HepG2 (cell line): Measurements from ENCODE around the gene VEGFB. TPM values are rescaled to one million over a fixed set of nuclear protein-coding genes. Genes with fewer than 3 reads are reported as not detected.

Source experiments
- AGO1 ChIP-seq: fragments of 200-400 bp; formaldehyde crosslinking; IDR thresholded peaks from 2 replicates; pipeline ENCODE4 v1.6.1; 2017; ENCODE audit warnings: mild to moderate bottlenecking, low read depth, low read length, moderate library complexity; ENCODE audit not compliant: poor library complexity, severe bottlenecking
- ARNTL ChIP-seq: sonication (generic); formaldehyde crosslinking; IDR thresholded peaks from 2 replicates; pipeline ENCODE4 v1.4.0; 2020; ENCODE audit warnings: mild to moderate bottlenecking, missing genetic modification reagents
- BHLHE40 ChIP-seq: IDR thresholded peaks from 2 replicates; pipeline ENCODE4 v1.6.1; 2011; ENCODE audit warnings: low read length, improper control_type of control experiment
- BRCA1 ChIP-seq: sonication (generic); formaldehyde crosslinking; IDR thresholded peaks from 2 replicates; pipeline ENCODE4 v1.4.0; 2020; ENCODE audit warnings: missing genetic modification reagents
- CERS6 ChIP-seq: sonication (generic); formaldehyde crosslinking; IDR thresholded peaks from 2 replicates; pipeline ENCODE4 v1.5.0; 2020; ENCODE audit warnings: missing genetic modification reagents
- ELF1 ChIP-seq: sonication (generic); formaldehyde crosslinking; IDR thresholded peaks from 2 replicates; pipeline ENCODE4 v1.4.0; 2020; ENCODE audit warnings: missing genetic modification reagents
- FOXK1 ChIP-seq: sonication (generic); formaldehyde crosslinking; IDR thresholded peaks from 2 replicates; pipeline ENCODE4 v1.4.0; 2020; ENCODE audit warnings: low read depth, missing genetic modification reagents, borderline replicate concordance
- HOXA7 ChIP-seq: sonication (generic); formaldehyde crosslinking; IDR thresholded peaks from 2 replicates; pipeline ENCODE4 v1.8.1; 2022; ENCODE audit warnings: mild to moderate bottlenecking, missing genetic modification reagents, moderate library complexity
- ISX ChIP-seq: sonication (generic); formaldehyde crosslinking; conservative IDR thresholded peaks from 2 replicates; pipeline ENCODE4 v1.5.0; 2020; ENCODE audit warnings: missing genetic modification reagents
- MTA1 ChIP-seq: sonication (generic); formaldehyde crosslinking; IDR thresholded peaks from 2 replicates; pipeline ENCODE4 v1.4.0; 2020; ENCODE audit warnings: missing genetic modification reagents, mild to moderate bottlenecking, borderline replicate concordance
- NAIF1 ChIP-seq: sonication (generic); formaldehyde crosslinking; IDR thresholded peaks from 2 replicates; pipeline ENCODE4 v1.5.0; 2020; ENCODE audit warnings: mild to moderate bottlenecking, missing genetic modification reagents, borderline replicate concordance
- RARA ChIP-seq: IDR thresholded peaks from 2 replicates; pipeline ENCODE4 v1.6.1; 2016; ENCODE audit warnings: missing genetic modification reagents, missing compliant biosample characterization
- ZBTB33 ChIP-seq: sonication (generic); formaldehyde crosslinking; IDR thresholded peaks from 2 replicates; pipeline ENCODE4 v1.4.0; 2020; ENCODE audit warnings: missing genetic modification reagents
- ZBTB38 ChIP-seq: sonication (generic); formaldehyde crosslinking; IDR thresholded peaks from 2 replicates; pipeline ENCODE4 v1.5.1; 2020; ENCODE audit warnings: mild to moderate bottlenecking, missing genetic modification reagents
- ZBTB44 ChIP-seq: sonication (generic); formaldehyde crosslinking; IDR thresholded peaks from 2 replicates; pipeline ENCODE4 v1.4.0; 2020; ENCODE audit warnings: missing genetic modification reagents
- ZEB1 ChIP-seq: IDR thresholded peaks from 2 replicates; pipeline ENCODE4 v1.6.1; 2012; ENCODE audit warnings: mild to moderate bottlenecking, low read depth, inconsistent platforms; ENCODE audit not compliant: insufficient replicate concordance
- ZKSCAN1 ChIP-seq: fragments of 150-350 bp; IDR thresholded peaks from 2 replicates; pipeline ENCODE4 v1.6.1; 2014; ENCODE audit warnings: low read length
- ZNF124 ChIP-seq: sonication (generic); formaldehyde crosslinking; IDR thresholded peaks from 2 replicates; pipeline ENCODE4 v1.4.0; 2020; ENCODE audit warnings: missing genetic modification reagents
- ZNF331 ChIP-seq: sonication (generic); formaldehyde crosslinking; IDR thresholded peaks from 2 replicates; pipeline ENCODE4 v1.4.0; 2020; ENCODE audit warnings: missing genetic modification reagents
- ZNF34 ChIP-seq: sonication (generic); formaldehyde crosslinking; IDR thresholded peaks from 2 replicates; pipeline ENCODE4 v1.4.0; 2020; ENCODE audit warnings: mild to moderate bottlenecking, missing genetic modification reagents, borderline replicate concordance
- ZNF451 ChIP-seq: sonication (generic); formaldehyde crosslinking; IDR thresholded peaks from 2 replicates; pipeline ENCODE4 v1.5.0; 2020; ENCODE audit warnings: mild to moderate bottlenecking, missing genetic modification reagents
- ZNF468 ChIP-seq: sonication (generic); formaldehyde crosslinking; IDR thresholded peaks from 2 replicates; pipeline ENCODE4 v1.8.0; 2022; ENCODE audit warnings: mild to moderate bottlenecking, moderate library complexity, missing genetic modification reagents
- ZNF597 ChIP-seq: sonication (generic); formaldehyde crosslinking; IDR thresholded peaks from 2 replicates; pipeline ENCODE4 v1.5.0; 2020; ENCODE audit warnings: missing genetic modification reagents
- ZNF619 ChIP-seq: sonication (generic); formaldehyde crosslinking; IDR thresholded peaks from 2 replicates; pipeline ENCODE4 v1.4.0; 2020; ENCODE audit warnings: mild to moderate bottlenecking, missing genetic modification reagents
- ZSCAN12 ChIP-seq: sonication (generic); formaldehyde crosslinking; IDR thresholded peaks from 2 replicates; pipeline ENCODE4 v1.9.0; 2021; ENCODE audit warnings: mild to moderate bottlenecking, missing genetic modification reagents
- polyA plus RNA-seq, 8 experiments: library from polyadenylated mRNA; depleted of rRNA in 3 of 8; stranded (reverse) in 7 of 8; unstranded in 1 of 8; fragments of >200 nt; fragmentation: Illumina TruSeq in 4 of 8; extraction: Trizol in 4 of 8; gene quantifications; 2 replicates each; pipeline versions ENCODE4 v1.2.1 to v1.2.3, GENCODE V29; 2011 to 2016; ENCODE audit warnings: low read depth in 4 of 8, missing spikeins in 1 of 8, mixed read lengths in 1 of 8; ENCODE audit not compliant: insufficient read depth in 1 of 8
- total RNA-seq, 5 experiments: library from RNA; depleted of rRNA; stranded (reverse); fragments of >200 nt; fragmentation: Illumina TruSeq; extraction: Trizol; gene quantifications; 2 replicates each; pipeline ENCODE4 v1.2.3, GENCODE V29; 2016; ENCODE audit warnings: low read depth in 1 of 5

Gene VEGFB
- total and polyA plus RNA-seq, 2 of the 13 experiments (the other 11 are each of a cell fraction or from before 2014, with no cell fraction given) = 9.0 to 11.3 TPM

GRCh38 chr11:64245797-64246620, 11.6 kb downstream of the VEGFB start (continued):
- TF ChIP-seq ZBTB44 (CRISPR knock-in tag) = no peak
- TF ChIP-seq ELF1 (CRISPR knock-in tag) = no peak
- TF ChIP-seq AGO1 = peak; percentile 73
- no peak for TF ChIP-seq NAIF1
- peak; percentile 50; the same call in 1 of the 2 replicates for TF ChIP-seq ZNF451 (CRISPR knock-in tag)
- TF ChIP-seq ZBTB33 (CRISPR knock-in tag) = no peak
- no peak for TF ChIP-seq ZKSCAN1
- TF ChIP-seq BHLHE40 = no peak
- no peak; the same call in 1 of the 2 replicates for TF ChIP-seq BRCA1 (CRISPR knock-in tag)
- TF ChIP-seq FOXK1 (CRISPR knock-in tag) = no peak
- TF ChIP-seq ZNF124 = no peak
- 0 out of 2 replicates have a peak, but pooled peaks have one; percentile 58 for TF ChIP-seq MTA1
- TF ChIP-seq ZNF597 (CRISPR knock-in tag) = no peak
- no peak for TF ChIP-seq ZNF468 (CRISPR knock-in tag)
- TF ChIP-seq CERS6 (CRISPR knock-in tag) = no peak
- TF ChIP-seq ZEB1 = no peak
- TF ChIP-seq RARA (CRISPR knock-in tag) = no peak; the same call in 1 of the 2 replicates
- TF ChIP-seq ZNF331 (CRISPR knock-in tag) = no peak
- 0 out of 2 replicates have a peak, but pooled peaks have one; percentile 29 for TF ChIP-seq ARNTL (CRISPR knock-in tag)
- TF ChIP-seq ZBTB38 (CRISPR knock-in tag) = no peak; the same call in 1 of the 2 replicates
- no peak for TF ChIP-seq ISX
- no peak for TF ChIP-seq HOXA7 (CRISPR knock-in tag)
- 0 out of 2 replicates have a peak, but pooled peaks have one; percentile 52 for TF ChIP-seq ZNF619 (CRISPR knock-in tag)
- no peak for TF ChIP-seq ZNF34 (CRISPR knock-in tag)
- no peak for TF ChIP-seq ZSCAN12
